ENCODE measurements around the gene PARP9. TPM values are rescaled to one million over a fixed set of nuclear protein-coding genes. Genes with fewer than 3 reads are reported as not detected.

The PARP9 gene
- 10 to 100 TPM; 18.1 to 43.9 (median 28.4) TPM for polyA plus RNA-seq

- H3K27me3 Mint-ChIP-seq (ENCODE audit: low read depth in 3 of 3) = peaks cover 1 to 6% (median 3%) of the 10 kb centered on the region in 3 donors
- H3K9me3 Mint-ChIP-seq = no peaks in the 10 kb centered on the region
- peaks cover 14 to 27% (median 19%) of the 10 kb centered on the region in 3 donors for H3K36me3 Mint-ChIP-seq
- H3K4me1 Mint-ChIP-seq = peaks cover 66 to 93% of the 10 kb centered on the region in 2 donors
- H3K27ac Mint-ChIP-seq = peak within 1 kb of the TSS; percentile 88 to 98 (median 96)
- peak; percentile 81 to 84 (median 82) for DNase-seq
- H3K4me3 Mint-ChIP-seq = peak within 1 kb of the TSS; percentile 88 to 98 (median 92)
Measured at GRCh38 chr3:122564155-122564912, at the start of gene PARP9, which contains the start of gene DTX3L. PARP9 (minus strand) TSS chr3:122564300; CDS start chr3:122559620, 4,680 bp downstream. DTX3L (plus strand) TSS chr3:122564338; CDS start chr3:122564427, 89 bp downstream.

- no peak for DNase-seq
- peaks cover 0 to 1% (median 0%) of the 10 kb centered on the region in 3 donors for H3K27me3 Mint-ChIP-seq (ENCODE audit: low read depth in 3 of 3)
- H3K4me3 Mint-ChIP-seq = no peak overlapping the region
- H3K27ac Mint-ChIP-seq = no peak overlapping the region
- peaks cover 19 to 47% of the 10 kb centered on the region in 2 donors for H3K4me1 Mint-ChIP-seq
- H3K36me3 Mint-ChIP-seq = peaks cover 35 to 59% (median 36%) of the 10 kb centered on the region in 3 donors
- no peaks in the 10 kb centered on the region for H3K9me3 Mint-ChIP-seq
Measured at GRCh38 chr3:122612696-122613095, 48.6 kb upstream of the PARP9 start.

- H3K27ac Mint-ChIP-seq = peak overlapping the region; percentile 78 to 93 (median 92)
- H3K27me3 Mint-ChIP-seq (ENCODE audit: low read depth in 3 of 3) = peaks cover 0 to 1% (median 0%) of the 10 kb centered on the region in 3 donors
- no peaks in the 10 kb centered on the region for H3K9me3 Mint-ChIP-seq
- peak; percentile 24 to 45 (median 42) for DNase-seq
- peak overlapping the region in 4 of 5 donors; percentile 10 to 67 (median 31) for H3K4me3 Mint-ChIP-seq
- peaks cover 20 to 44% (median 23%) of the 10 kb centered on the region in 3 donors for H3K36me3 Mint-ChIP-seq
- peaks cover 16 to 59% of the 10 kb centered on the region in 2 donors for H3K4me1 Mint-ChIP-seq
Measured at GRCh38 chr3:122609798-122610559, 45.9 kb upstream of the PARP9 start.

- Mint-ChIP-seq H3K27ac (peak overlapping the region; percentile 58 to 83 (median 72)), H3K4me3 (no peak overlapping the region), H3K27me3 (ENCODE audit: low read depth in 3 of 3) (peaks cover 0 to 1% (median 0%) of the 10 kb centered on the region in 3 donors), H3K9me3 (no peaks in the 10 kb centered on the region), H3K36me3 (peaks cover 22 to 43% (median 23%) of the 10 kb centered on the region in 3 donors), H3K4me1 (peaks cover 19 to 62% of the 10 kb centered on the region in 2 donors)
- DNase-seq = no peak
Measured at GRCh38 chr3:122608916-122609315, 44.8 kb upstream of the PARP9 start.

GRCh38 chr3:122606330-122606729 is 42.2 kb upstream of the PARP9 start:
- H3K4me3 Mint-ChIP-seq = no peak overlapping the region
- H3K4me1 Mint-ChIP-seq = peaks cover 33 to 81% of the 10 kb centered on the region in 2 donors
- no peak for DNase-seq
- no peaks in the 10 kb centered on the region for H3K9me3 Mint-ChIP-seq
- H3K27me3 Mint-ChIP-seq (ENCODE audit: low read depth in 3 of 3) = peaks cover 0 to 1% (median 0%) of the 10 kb centered on the region in 3 donors
- H3K36me3 Mint-ChIP-seq = peaks cover 13 to 34% (median 22%) of the 10 kb centered on the region in 3 donors
- peak overlapping the region in 4 of 6 donors; percentile 11 to 67 (median 52) for H3K27ac Mint-ChIP-seq

- H3K36me3 Mint-ChIP-seq = peaks cover 7 to 20% (median 8%) of the 10 kb centered on the region in 3 donors
- peaks cover 39 to 80% of the 10 kb centered on the region in 2 donors for H3K4me1 Mint-ChIP-seq
- H3K9me3 Mint-ChIP-seq = no peaks in the 10 kb centered on the region
- no peak overlapping the region for H3K4me3 Mint-ChIP-seq
- peaks cover 0 to 2% (median 0%) of the 10 kb centered on the region in 3 donors for H3K27me3 Mint-ChIP-seq (ENCODE audit: low read depth in 3 of 3)
- peak overlapping the region in 5 of 6 donors; percentile 35 to 82 (median 41) for H3K27ac Mint-ChIP-seq
- no peak for DNase-seq
Measured at GRCh38 chr3:122603056-122603455, 39.0 kb upstream of the PARP9 start.

- H3K27ac Mint-ChIP-seq = peak overlapping the region in 1 of 6 donors; percentile 3
- peaks cover 3 to 12% (median 4%) of the 10 kb centered on the region in 3 donors for H3K36me3 Mint-ChIP-seq
- H3K4me3 Mint-ChIP-seq = no peak overlapping the region
- peaks cover 0 to 2% (median 0%) of the 10 kb centered on the region in 3 donors for H3K27me3 Mint-ChIP-seq (ENCODE audit: low read depth in 3 of 3)
- H3K4me1 Mint-ChIP-seq = peaks cover 39 to 73% of the 10 kb centered on the region in 2 donors
- DNase-seq = no peak
- H3K9me3 Mint-ChIP-seq = no peaks in the 10 kb centered on the region
Measured at GRCh38 chr3:122602011-122602710, 38.1 kb upstream of the PARP9 start.

GRCh38 chr3:122598556-122598955 is 34.5 kb upstream of the PARP9 start:
- H3K27me3 Mint-ChIP-seq (ENCODE audit: low read depth in 3 of 3) = peaks cover 0 to 4% (median 0%) of the 10 kb centered on the region in 3 donors
- peaks cover 13 to 22% (median 19%) of the 10 kb centered on the region in 3 donors for H3K36me3 Mint-ChIP-seq
- no peaks in the 10 kb centered on the region for H3K9me3 Mint-ChIP-seq
- no peak for DNase-seq
- peaks cover 42 to 73% of the 10 kb centered on the region in 2 donors for H3K4me1 Mint-ChIP-seq
- H3K4me3 Mint-ChIP-seq = no peak overlapping the region
- H3K27ac Mint-ChIP-seq = peak overlapping the region in 4 of 6 donors; percentile 56 to 80 (median 66)

- peaks cover 13 to 22% (median 16%) of the 10 kb centered on the region in 3 donors for H3K36me3 Mint-ChIP-seq
- no peak overlapping the region for H3K4me3 Mint-ChIP-seq
- H3K4me1 Mint-ChIP-seq = peaks cover 38 to 70% of the 10 kb centered on the region in 2 donors
- H3K27me3 Mint-ChIP-seq (ENCODE audit: low read depth in 3 of 3) = peaks cover 0 to 4% (median 0%) of the 10 kb centered on the region in 3 donors
- DNase-seq = no peak
- H3K9me3 Mint-ChIP-seq = no peaks in the 10 kb centered on the region
- H3K27ac Mint-ChIP-seq = peak overlapping the region in 4 of 6 donors; percentile 56 to 80 (median 66)
Measured at GRCh38 chr3:122598151-122598550, 34.1 kb upstream of the PARP9 start.

GRCh38 chr3:122594025-122594424 is 29.9 kb upstream of the PARP9 start:
- Mint-ChIP-seq H3K36me3 (peaks cover 13 to 29% (median 16%) of the 10 kb centered on the region in 3 donors), H3K4me1 (peaks cover 40 to 53% of the 10 kb centered on the region in 2 donors), H3K27me3 (ENCODE audit: low read depth in 3 of 3) (peaks cover 0 to 2% (median 0%) of the 10 kb centered on the region in 3 donors), H3K27ac (peak overlapping the region in 1 of 6 donors; percentile 30), H3K4me3 (no peak overlapping the region), H3K9me3 (no peaks in the 10 kb centered on the region)
- DNase-seq = no peak

GRCh38 chr3:122590610-122591009 is 26.5 kb upstream of the PARP9 start:
- H3K4me3 Mint-ChIP-seq = no peak overlapping the region
- no peaks in the 10 kb centered on the region for H3K9me3 Mint-ChIP-seq
- H3K4me1 Mint-ChIP-seq = peaks cover 58 to 68% of the 10 kb centered on the region in 2 donors
- no peak overlapping the region for H3K27ac Mint-ChIP-seq
- H3K27me3 Mint-ChIP-seq (ENCODE audit: low read depth in 3 of 3) = no peaks in the 10 kb centered on the region
- H3K36me3 Mint-ChIP-seq = peaks cover 5 to 17% (median 6%) of the 10 kb centered on the region in 3 donors
- no peak for DNase-seq

- Mint-ChIP-seq H3K27me3 (ENCODE audit: low read depth in 3 of 3) (no peaks in the 10 kb centered on the region), H3K36me3 (peaks cover 9 to 15% (median 13%) of the 10 kb centered on the region in 3 donors), H3K4me1 (peaks cover 61 to 71% of the 10 kb centered on the region in 2 donors), H3K4me3 (peak overlapping the region in 2 of 5 donors; percentile 11), H3K9me3 (no peaks in the 10 kb centered on the region), H3K27ac (peak overlapping the region in 3 of 6 donors; percentile 36 to 44 (median 39))
- DNase-seq = no peak
Measured at GRCh38 chr3:122589297-122589696, 25.2 kb upstream of the PARP9 start.

- H3K27me3 Mint-ChIP-seq (ENCODE audit: low read depth in 3 of 3) = no peaks in the 10 kb centered on the region
- DNase-seq = no peak
- peak overlapping the region in 1 of 6 donors; percentile 64 for H3K27ac Mint-ChIP-seq
- peaks cover 3 to 15% (median 7%) of the 10 kb centered on the region in 6 donors for H3K9me3 Mint-ChIP-seq
- peaks cover 23 to 30% (median 25%) of the 10 kb centered on the region in 3 donors for H3K36me3 Mint-ChIP-seq
- peaks cover 59 to 80% of the 10 kb centered on the region in 2 donors for H3K4me1 Mint-ChIP-seq
- H3K4me3 Mint-ChIP-seq = peak overlapping the region in 1 of 5 donors; percentile 13
Measured at GRCh38 chr3:122587572-122587971, 23.5 kb upstream of the PARP9 start.
